Neural crest cell (in vitro differentiated cells): Measurements from ENCODE around the gene TFAP2B. TPM values are rescaled to one million over a fixed set of nuclear protein-coding genes. Genes with fewer than 3 reads are reported as not detected.

Experiments
- DNase-seq: peaks from one replicate; pipeline ENCODE4 v3.0.0; 2021; ENCODE audit warnings: low read depth, mixed read lengths, low spot score
- H3K27ac Mint-ChIP-seq: one replicate; pipeline ENCODE4 v1.8.0; 2021; ENCODE audit warnings: mild to moderate bottlenecking, mixed read lengths; ENCODE audit not compliant: unreplicated experiment
- H3K27me3 Mint-ChIP-seq: 2 replicates; pipeline ENCODE4 v1.8.0; 2021; ENCODE audit warnings: low read depth, mild to moderate bottlenecking, mixed read lengths
- H3K36me3 Mint-ChIP-seq: 2 replicates; pipeline ENCODE4 v1.8.0; 2021; ENCODE audit warnings: low read depth, mild to moderate bottlenecking, mixed read lengths
- H3K4me1 Mint-ChIP-seq: 2 replicates; pipeline ENCODE4 v1.8.0; 2021; ENCODE audit warnings: mixed read lengths
- H3K4me3 Mint-ChIP-seq: one replicate; pipeline ENCODE4 v1.8.0; 2021; ENCODE audit warnings: mild to moderate bottlenecking, mixed read lengths
- H3K9me3 Mint-ChIP-seq: 2 replicates; pipeline ENCODE4 v1.8.0; 2021; ENCODE audit warnings: mixed read lengths
- total RNA-seq: library from RNA; stranded (reverse); gene quantifications from 2 replicates; pipeline ENCODE4 v1.2.1, GENCODE V29; 2021
- TF ChIP-seq, protein P1 (sequence below): fragments of 200-600 bp; sonication (generic); conservative IDR thresholded peaks from 2 replicates; pipeline ENCODE4 v1.5.0; 2021; ENCODE audit warnings: antibody characterized with exemption, mild to moderate bottlenecking

Gene TFAP2B
- total RNA-seq, 1 donor from 2014 or later, result 66.1 TPM

DNA sequence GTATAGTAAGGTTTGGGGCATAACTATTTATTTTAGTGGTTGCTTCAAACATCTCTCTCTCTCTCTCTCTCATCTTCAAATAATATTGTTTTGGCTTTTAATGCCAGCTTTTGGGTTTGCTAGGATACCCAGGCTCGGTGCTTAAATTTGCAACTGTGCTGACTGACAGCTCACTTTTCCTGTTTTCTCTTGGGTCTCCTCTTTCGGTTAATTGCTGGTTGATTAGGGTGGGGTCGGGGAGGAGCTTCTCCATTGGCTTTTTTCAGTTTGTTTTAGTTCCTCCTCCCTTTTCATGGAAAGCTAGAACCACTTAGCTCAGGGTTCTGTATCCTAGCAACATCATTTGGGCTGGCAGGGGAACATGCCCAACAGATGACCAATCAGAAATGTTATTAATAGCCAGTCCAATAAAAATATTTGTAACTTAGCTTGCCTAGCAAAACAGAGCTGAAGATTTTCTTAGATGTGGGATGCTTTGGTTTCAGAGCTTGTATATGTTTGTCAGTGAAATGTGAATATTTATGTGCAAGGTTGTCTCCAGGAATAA lies 11.3 kb downstream of the TFAP2B start:
- Mint-ChIP-seq H3K36me3 (peaks cover 30% of the 10 kb centered on the region), H3K9me3 (no peaks in the 10 kb centered on the region), H3K4me1 (peaks cover 47% of the 10 kb centered on the region), H3K27ac (no peak overlapping the region), H3K27me3 (peaks cover 97% of the 10 kb centered on the region), H3K4me3 (peak overlapping the region; percentile 25)
- no peak for DNase-seq
- TF ChIP-seq, protein P1, sequence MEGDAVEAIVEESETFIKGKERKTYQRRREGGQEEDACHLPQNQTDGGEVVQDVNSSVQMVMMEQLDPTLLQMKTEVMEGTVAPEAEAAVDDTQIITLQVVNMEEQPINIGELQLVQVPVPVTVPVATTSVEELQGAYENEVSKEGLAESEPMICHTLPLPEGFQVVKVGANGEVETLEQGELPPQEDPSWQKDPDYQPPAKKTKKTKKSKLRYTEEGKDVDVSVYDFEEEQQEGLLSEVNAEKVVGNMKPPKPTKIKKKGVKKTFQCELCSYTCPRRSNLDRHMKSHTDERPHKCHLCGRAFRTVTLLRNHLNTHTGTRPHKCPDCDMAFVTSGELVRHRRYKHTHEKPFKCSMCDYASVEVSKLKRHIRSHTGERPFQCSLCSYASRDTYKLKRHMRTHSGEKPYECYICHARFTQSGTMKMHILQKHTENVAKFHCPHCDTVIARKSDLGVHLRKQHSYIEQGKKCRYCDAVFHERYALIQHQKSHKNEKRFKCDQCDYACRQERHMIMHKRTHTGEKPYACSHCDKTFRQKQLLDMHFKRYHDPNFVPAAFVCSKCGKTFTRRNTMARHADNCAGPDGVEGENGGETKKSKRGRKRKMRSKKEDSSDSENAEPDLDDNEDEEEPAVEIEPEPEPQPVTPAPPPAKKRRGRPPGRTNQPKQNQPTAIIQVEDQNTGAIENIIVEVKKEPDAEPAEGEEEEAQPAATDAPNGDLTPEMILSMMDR, result no peak

DNA sequence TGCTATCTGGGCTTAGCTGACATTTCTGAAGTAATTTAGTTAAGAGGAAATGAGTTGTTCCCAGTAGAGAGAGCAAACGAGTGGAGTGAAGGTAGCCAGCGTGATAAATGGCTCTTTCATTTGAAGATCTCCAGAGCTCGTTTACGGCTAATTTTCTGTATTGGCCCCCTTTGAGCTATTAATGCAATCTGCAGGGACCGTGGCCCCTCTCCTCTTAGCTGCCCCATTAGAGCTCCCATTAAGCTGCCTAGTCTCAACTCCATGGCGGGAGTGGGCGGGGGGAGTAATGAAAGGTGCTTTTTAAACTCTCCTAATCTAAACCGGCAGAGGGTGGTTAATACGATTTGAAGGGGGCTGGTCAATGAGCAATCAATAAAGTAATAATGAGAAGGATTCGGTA lies 12.5 kb downstream of the TFAP2B start:
- H3K4me1 Mint-ChIP-seq, result peaks cover 45% of the 10 kb centered on the region

DNA sequence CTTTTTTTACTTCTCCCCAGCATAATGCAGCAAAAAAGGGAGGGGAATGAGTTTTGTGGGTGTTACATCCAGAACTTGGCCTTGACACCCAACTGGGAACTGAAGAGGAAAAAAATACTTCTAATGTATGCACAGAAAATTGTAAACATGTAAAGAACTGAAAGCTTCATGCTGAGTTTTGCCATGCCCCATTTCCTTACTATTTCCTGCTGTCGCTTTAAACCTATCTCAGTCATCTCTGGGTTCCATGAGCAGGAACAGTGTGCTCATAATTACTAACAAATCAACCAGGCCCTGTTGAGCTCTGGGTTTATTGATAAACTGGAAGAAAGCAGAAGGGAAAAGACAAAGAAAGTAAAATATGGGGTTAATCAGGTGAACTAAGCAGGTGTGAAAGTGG lies 14.2 kb downstream of the TFAP2B start:
- no peak for DNase-seq
- Mint-ChIP-seq H3K36me3 (peaks cover 22% of the 10 kb centered on the region), H3K9me3 (no peaks in the 10 kb centered on the region), H3K27ac (no peak overlapping the region), H3K4me1 (peaks cover 41% of the 10 kb centered on the region), H3K4me3 (no peak overlapping the region), H3K27me3 (peaks cover 97% of the 10 kb centered on the region)
- TF ChIP-seq, protein P1, result no peak

More for the DNA sequence above, 12.5 kb downstream of the TFAP2B start:
- Mint-ChIP-seq H3K27ac (no peak overlapping the region), H3K9me3 (no peaks in the 10 kb centered on the region), H3K36me3 (peaks cover 22% of the 10 kb centered on the region), H3K4me3 (no peak overlapping the region), H3K27me3 (peaks cover 97% of the 10 kb centered on the region)
- TF ChIP-seq, protein P1, result no peak
- no peak for DNase-seq

DNA sequence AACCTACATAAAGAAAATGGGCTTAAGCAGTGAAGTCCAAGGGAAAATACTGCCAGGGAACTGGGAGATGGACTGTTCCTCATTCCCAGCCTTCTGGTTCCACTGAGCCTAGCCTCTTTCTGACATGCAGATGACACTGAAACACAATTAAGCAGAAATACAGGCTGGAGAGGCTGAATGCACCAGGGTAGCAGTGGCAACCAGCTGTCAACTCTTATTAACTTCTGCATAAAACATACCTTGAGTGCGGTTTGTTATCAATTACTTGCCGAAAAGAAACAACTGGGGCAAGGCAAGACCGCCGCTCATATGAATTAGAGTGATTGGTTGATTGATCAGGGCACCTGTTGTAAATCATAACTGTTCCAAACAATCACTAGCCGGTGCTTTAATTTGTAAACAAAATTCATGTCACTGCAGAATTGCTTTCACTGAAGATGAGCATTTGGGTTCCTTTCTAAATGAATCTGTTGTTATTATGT lies 16.3 kb downstream of the TFAP2B start:
- TF ChIP-seq, protein P1, result no peak
- peaks cover 24% of the 10 kb centered on the region for H3K36me3 Mint-ChIP-seq
- no peak overlapping the region for H3K27ac Mint-ChIP-seq
- H3K9me3 Mint-ChIP-seq, result no peaks in the 10 kb centered on the region
- no peak for DNase-seq
- H3K4me1 Mint-ChIP-seq, result peaks cover 35% of the 10 kb centered on the region
- H3K27me3 Mint-ChIP-seq, result peaks cover 98% of the 10 kb centered on the region
- no peak overlapping the region for H3K4me3 Mint-ChIP-seq

DNA sequence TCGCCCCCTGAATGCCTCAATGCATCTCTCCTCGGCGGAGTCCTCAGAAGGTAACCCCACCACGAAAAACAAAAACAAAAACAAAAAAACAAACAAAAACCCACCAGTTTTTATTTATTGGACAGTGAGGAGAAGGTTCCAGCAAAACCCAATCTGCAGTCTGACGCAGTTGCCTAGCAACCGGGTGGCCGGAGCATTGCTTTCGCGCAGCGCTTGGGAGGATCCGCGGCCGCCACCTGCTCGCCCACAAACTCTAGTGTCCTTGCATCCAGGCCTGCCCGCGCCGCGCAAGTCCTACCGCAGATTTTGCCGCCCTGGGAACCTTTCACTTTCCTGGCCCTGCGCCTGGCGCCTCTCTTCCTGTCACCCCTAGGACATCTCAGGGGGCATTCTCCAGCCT lies 17.6 kb downstream of the TFAP2B start:
- TF ChIP-seq, protein P1, result no peak
- no peaks in the 10 kb centered on the region for H3K9me3 Mint-ChIP-seq
- peaks cover 42% of the 10 kb centered on the region for H3K4me1 Mint-ChIP-seq
- peak overlapping the region; percentile 8 for H3K4me3 Mint-ChIP-seq
- no peak for DNase-seq
- no peak overlapping the region for H3K27ac Mint-ChIP-seq
- H3K27me3 Mint-ChIP-seq, result peaks cover 98% of the 10 kb centered on the region
- H3K36me3 Mint-ChIP-seq, result peaks cover 27% of the 10 kb centered on the region
